ENCODE measurements around the gene OOSP1.
"Not testable (repeated sequence)": the region's sequence is repeated elsewhere in the genome, so short reads cannot be mapped to it uniquely, and the experiment has no call there.

Gene OOSP1

DNA sequence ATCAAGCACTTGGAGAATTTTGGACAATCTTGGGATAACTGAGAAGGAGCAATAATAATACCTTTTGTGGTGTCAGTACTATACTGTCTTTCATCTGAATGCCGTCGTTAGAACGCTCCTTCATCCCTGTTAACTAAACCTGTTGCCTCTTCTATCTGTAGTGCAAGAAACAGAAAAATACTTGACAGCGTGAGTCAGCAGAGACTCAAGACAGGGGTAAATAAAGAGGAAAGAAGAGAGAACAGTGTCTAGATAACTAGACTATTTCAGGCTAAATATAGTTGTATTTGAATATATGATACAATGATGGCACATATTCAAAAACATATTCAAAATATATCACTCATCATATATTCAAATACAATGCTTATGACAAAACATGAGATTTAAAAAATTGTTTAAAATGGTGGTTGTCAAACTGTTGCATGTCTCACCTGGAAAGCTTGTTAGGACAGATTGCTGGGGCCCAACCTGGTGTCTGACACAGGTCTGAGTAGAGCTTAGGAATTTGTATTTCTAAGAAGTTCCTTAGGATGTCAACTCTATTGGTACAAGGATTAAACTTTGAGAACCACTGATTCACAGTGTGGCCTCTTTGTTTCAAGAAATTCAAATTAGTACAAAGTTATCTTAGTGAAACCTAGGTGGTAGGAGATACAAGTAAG is 43.0 kb downstream of the OOSP1 start:
- Mint-ChIP-seq H3K27me3 (ENCODE audit: low read depth, poor library complexity) (peaks cover 4% of the 10 kb centered on the region), H3K9me3 (no peaks in the 10 kb centered on the region), H3K27ac (no peak overlapping the region), H3K4me3 (no peak overlapping the region), H3K4me1 (no peaks in the 10 kb centered on the region), H3K36me3 (ENCODE audit: low read depth) (no peaks in the 10 kb centered on the region)
- DNase-seq: no peak
- TF ChIP-seq, protein P1, sequence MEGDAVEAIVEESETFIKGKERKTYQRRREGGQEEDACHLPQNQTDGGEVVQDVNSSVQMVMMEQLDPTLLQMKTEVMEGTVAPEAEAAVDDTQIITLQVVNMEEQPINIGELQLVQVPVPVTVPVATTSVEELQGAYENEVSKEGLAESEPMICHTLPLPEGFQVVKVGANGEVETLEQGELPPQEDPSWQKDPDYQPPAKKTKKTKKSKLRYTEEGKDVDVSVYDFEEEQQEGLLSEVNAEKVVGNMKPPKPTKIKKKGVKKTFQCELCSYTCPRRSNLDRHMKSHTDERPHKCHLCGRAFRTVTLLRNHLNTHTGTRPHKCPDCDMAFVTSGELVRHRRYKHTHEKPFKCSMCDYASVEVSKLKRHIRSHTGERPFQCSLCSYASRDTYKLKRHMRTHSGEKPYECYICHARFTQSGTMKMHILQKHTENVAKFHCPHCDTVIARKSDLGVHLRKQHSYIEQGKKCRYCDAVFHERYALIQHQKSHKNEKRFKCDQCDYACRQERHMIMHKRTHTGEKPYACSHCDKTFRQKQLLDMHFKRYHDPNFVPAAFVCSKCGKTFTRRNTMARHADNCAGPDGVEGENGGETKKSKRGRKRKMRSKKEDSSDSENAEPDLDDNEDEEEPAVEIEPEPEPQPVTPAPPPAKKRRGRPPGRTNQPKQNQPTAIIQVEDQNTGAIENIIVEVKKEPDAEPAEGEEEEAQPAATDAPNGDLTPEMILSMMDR (IDR thresholded peaks at IDR 0.05): no peak

DNA sequence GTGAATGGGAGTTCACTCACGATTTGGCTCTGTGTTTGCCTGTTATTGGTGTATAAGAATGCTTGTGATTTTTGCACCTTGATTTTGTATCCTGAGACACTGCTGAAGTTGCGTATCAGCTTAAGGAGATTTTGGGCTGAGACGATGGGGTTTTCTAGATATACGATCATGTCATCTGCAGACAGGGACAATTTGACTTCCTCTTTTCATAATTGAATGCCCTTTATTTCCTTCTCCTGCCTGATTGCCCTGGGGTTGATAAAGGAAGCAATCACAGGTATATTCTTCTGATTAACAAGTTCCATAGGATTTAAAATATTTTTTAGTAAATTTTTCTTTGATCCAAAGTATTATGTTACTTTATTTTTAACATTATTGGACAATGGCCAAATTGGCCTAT is 43.8 kb downstream of the OOSP1 start:
- not testable (repeated sequence) for H3K4me1 Mint-ChIP-seq; DNase-seq; H3K9me3 Mint-ChIP-seq; H3K4me3 Mint-ChIP-seq; H3K27ac Mint-ChIP-seq; H3K27me3 Mint-ChIP-seq (ENCODE audit: low read depth, poor library complexity); H3K36me3 Mint-ChIP-seq (ENCODE audit: low read depth)

- TF ChIP-seq, protein P1 (IDR thresholded peaks at IDR 0.05): no peak
- Mint-ChIP-seq H3K27me3 (ENCODE audit: low read depth, poor library complexity) (no peaks in the 10 kb centered on the region), H3K27ac (no peak overlapping the region), H3K4me1 (no peaks in the 10 kb centered on the region), H3K36me3 (ENCODE audit: low read depth) (no peaks in the 10 kb centered on the region), H3K9me3 (no peaks in the 10 kb centered on the region), H3K4me3 (no peak overlapping the region)
- no peak for DNase-seq
Observed at GRCh38 chr11:59983212-59983611, 45.0 kb downstream of the OOSP1 start.

GRCh38 chr11:59984368-59984767 is 46.1 kb downstream of the OOSP1 start:
- no peaks in the 10 kb centered on the region for H3K27me3 Mint-ChIP-seq (ENCODE audit: low read depth, poor library complexity)
- no peaks in the 10 kb centered on the region for H3K36me3 Mint-ChIP-seq (ENCODE audit: low read depth)
- DNase-seq: no peak
- TF ChIP-seq, protein P1 (IDR thresholded peaks at IDR 0.05): no peak
- no peak overlapping the region for H3K4me3 Mint-ChIP-seq
- peaks cover 6% of the 10 kb centered on the region for H3K9me3 Mint-ChIP-seq
- no peaks in the 10 kb centered on the region for H3K4me1 Mint-ChIP-seq
- H3K27ac Mint-ChIP-seq: no peak overlapping the region

DNA sequence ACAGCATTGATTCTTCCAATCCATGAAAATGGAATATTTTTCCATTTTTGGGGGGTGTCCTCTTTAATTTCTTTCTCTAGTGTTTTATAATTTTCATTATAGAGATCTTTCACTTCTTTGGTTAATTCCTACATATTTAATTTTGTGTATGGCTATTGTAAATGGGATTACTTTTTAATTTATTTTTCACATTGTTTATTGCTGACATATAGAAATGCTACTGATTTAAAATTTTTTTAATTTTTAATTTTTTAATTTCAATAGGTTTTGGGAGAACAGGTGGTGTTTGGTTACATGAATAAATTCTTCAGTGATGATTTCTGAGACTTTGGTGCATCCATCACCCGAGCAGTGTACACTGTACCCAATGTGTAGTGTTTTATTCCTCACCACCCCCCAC is 52.2 kb downstream of the OOSP1 start:
- H3K4me1 Mint-ChIP-seq: no peaks in the 10 kb centered on the region
- no peak for DNase-seq
- H3K36me3 Mint-ChIP-seq (ENCODE audit: low read depth): no peaks in the 10 kb centered on the region
- TF ChIP-seq, protein P1 (IDR thresholded peaks at IDR 0.05): no peak
- H3K4me3 Mint-ChIP-seq: no peak overlapping the region
- no peak overlapping the region for H3K27ac Mint-ChIP-seq
- H3K9me3 Mint-ChIP-seq: peaks cover 24% of the 10 kb centered on the region
- no peaks in the 10 kb centered on the region for H3K27me3 Mint-ChIP-seq (ENCODE audit: low read depth, poor library complexity)

DNA sequence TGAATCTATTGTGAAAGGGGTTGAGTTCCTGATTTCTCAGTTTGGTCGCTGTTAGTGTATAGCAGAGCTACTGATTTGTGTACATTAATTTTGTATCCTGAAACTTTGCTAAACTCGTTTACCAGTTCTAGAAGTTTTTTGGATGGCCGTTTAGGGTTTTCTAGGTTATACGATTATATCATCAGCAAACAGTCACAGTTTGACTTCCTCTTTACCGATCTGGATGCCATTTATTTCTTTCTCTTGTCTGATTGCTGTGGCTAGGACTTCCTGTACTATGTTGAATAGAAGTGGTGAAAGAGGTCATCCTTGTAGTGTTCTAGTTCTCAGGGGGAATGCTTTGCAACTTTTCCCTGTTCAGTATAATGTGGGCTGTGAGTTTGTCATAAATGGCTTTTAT is 54.2 kb downstream of the OOSP1 start:
- Mint-ChIP-seq H3K9me3 (peaks cover 24% of the 10 kb centered on the region), H3K27ac (no peak overlapping the region), H3K27me3 (ENCODE audit: low read depth, poor library complexity) (peaks cover 2% of the 10 kb centered on the region), H3K4me3 (no peak overlapping the region), H3K36me3 (ENCODE audit: low read depth) (no peaks in the 10 kb centered on the region), H3K4me1 (no peaks in the 10 kb centered on the region)
- no peak for DNase-seq
- TF ChIP-seq, protein P1 (IDR thresholded peaks at IDR 0.05): no peak
